Measurements from ENCODE around the gene INPP4A. TPM values are rescaled to one million over a fixed set of nuclear protein-coding genes. Genes with fewer than 3 reads are reported as not detected.
A peak's percentile ranks its signal among the peaks of the same experiment; 100 is the strongest.

Gene INPP4A
- total and polyA plus RNA-seq, 9 of the 15 experiments (the other 6 are each of a cell fraction or from before 2014, with no cell fraction given), result 1.8 to 15.7 (median 8.3) TPM

GRCh38 chr2:98558852-98559530 is 114.3 kb downstream of the INPP4A start (continued):
- no peak for TF ChIP-seq ASH1L (IDR thresholded peaks at IDR 0.05; ENCODE audit: borderline replicate concordance, low read depth, partially characterized antibody)
- TF ChIP-seq ZNF830 (CRISPR knock-in tag; IDR thresholded peaks at IDR 0.05), result no peak
- no peak for TF ChIP-seq NCOA6 (IDR thresholded peaks at IDR 0.05)
- TF ChIP-seq POLR3G (IDR thresholded peaks at IDR 0.05; ENCODE audit: extremely low read depth, insufficient read length, insufficient replicate concordance), result no peak

GRCh38 chr2:98559581-98559980 is 114.9 kb downstream of the INPP4A start:
- in situ Hi-C loops (cut with MboI) (no loop called here), intact Hi-C loops (cut with micrococcal nuclease) (no loop called here)
- DNase-seq (ENCODE audit: extremely low read depth in 1 of 4, low spot score in 3 of 4), result no peak
- ChIA-PET CTCF (ENCODE audit: low intra/inter-chr PET ratio) (no interaction called here), POLR2A (interaction anchor here (0.6 to 2.0 kb wide), 9 partner anchors 10 to 167 kb away, joined by 3 to 11 read pairs (median 5); no protein-coding TSS in a partner anchor)
- Histone ChIP-seq H3K79me2 (ENCODE audit: control insufficient read depth, insufficient read depth, low read length) (no peaks in the 10 kb centered on the region), H3K27ac (ENCODE audit: extremely low read depth, low read depth, low read length) (peak overlapping the region; percentile 84), H3K9me3 (replicated peaks; ENCODE audit: control insufficient read depth, insufficient read depth, low read depth, low read length) (no peaks in the 10 kb centered on the region), H3K4me3 (no peak overlapping the region), H3K27me3 (ENCODE audit: control insufficient read depth in 2 of 2, insufficient read depth in 2 of 2, low read length in 2 of 2) (no peaks in the 10 kb centered on the region), H3K4me1 (replicated peaks in 1 of 2; ENCODE audit: control insufficient read depth in 2 of 2, insufficient read depth in 2 of 2, low read length in 2 of 2) (peaks cover 15 to 24% of the 10 kb centered on the region in 2 experiments), H3K4me2 (ENCODE audit: insufficient read depth, low read length) (peak overlapping the region; percentile 9; the same call in 1 of the 2 replicates), H2AFZ (ENCODE audit: low read depth, low read length) (peak overlapping the region; percentile 86), H4K20me1 (replicated peaks; ENCODE audit: control insufficient read depth, insufficient read depth, low read length) (no peaks in the 10 kb centered on the region), H3K36me3 (ENCODE audit: control insufficient read depth, insufficient read depth, low read length) (peaks cover 26% of the 10 kb centered on the region), H3K9ac (ENCODE audit: insufficient read depth in 1 of 2, low read depth in 2 of 2, low read length in 2 of 2) (peak overlapping the region in 1 of 2 experiments; percentile 23; a peak in 1 of 4 replicates), H3K9me1 (ENCODE audit: control insufficient read depth, insufficient read depth, low read length) (no peaks in the 10 kb centered on the region)
- no TSS peak for BruUV-seq (replicated peaks)
- WGBS (ENCODE audit: insufficient coverage, low coverage, missing lambda C conversion rate), result 85% methylated on average over 3 of the region's 3 CpGs
- no peak for FAIRE-seq
- TF ChIP-seq TRIM28 (IDR thresholded peaks at IDR 0.05) (no peak), BCL6 (CRISPR knock-in tag; IDR thresholded peaks at IDR 0.05) (no peak), HDAC1 (IDR thresholded peaks at IDR 0.05) (no peak), KAT7 (CRISPR knock-in tag; IDR thresholded peaks at IDR 0.05; ENCODE audit: borderline replicate concordance) (no peak), ZNF41 (CRISPR knock-in tag; conservative IDR thresholded peaks at IDR 0.05) (no peak), PREB (CRISPR knock-in tag; IDR thresholded peaks at IDR 0.05) (no peak)
- no peak for ATAC-seq
